Nephron (organoid): ENCODE results near the gene CDC42EP4.

Experiments
- H3K27ac Mint-ChIP-seq, 3 experiments: 2 replicates each; pipeline ENCODE4 v1.8.0; 2020; ENCODE audit warnings: mixed read lengths in 3 of 3, mild to moderate bottlenecking in 2 of 3, moderate library complexity in 1 of 3
- H3K27me3 Mint-ChIP-seq: 2 replicates; pipeline ENCODE4 v1.8.0; 2021; ENCODE audit warnings: low read depth, mild to moderate bottlenecking, moderate library complexity, mixed read lengths
- H3K36me3 Mint-ChIP-seq: 2 replicates; pipeline ENCODE4 v1.8.0; 2020; ENCODE audit warnings: low read depth, mixed read lengths
- H3K4me1 Mint-ChIP-seq: 2 replicates; pipeline ENCODE4 v1.8.0; 2020; ENCODE audit warnings: mixed read lengths
- H3K4me3 Mint-ChIP-seq, 3 experiments: 2 replicates each; pipeline ENCODE4 v1.8.0; 2020; ENCODE audit warnings: mild to moderate bottlenecking in 3 of 3, mixed read lengths in 3 of 3, moderate library complexity in 2 of 3
- H3K9me3 Mint-ChIP-seq: 2 replicates; pipeline ENCODE4 v1.8.0; 2020; ENCODE audit warnings: mixed read lengths
- TF ChIP-seq, protein P1 (sequence below), 3 experiments: fragments of 200-600 bp; sonication (generic); IDR thresholded peaks; one replicate each; pipeline ENCODE4 v1.5.0; 2021; ENCODE audit warnings: antibody characterized with exemption in 3 of 3; ENCODE audit not compliant: unreplicated experiment in 3 of 3

CDC42EP4 gene

DNA sequence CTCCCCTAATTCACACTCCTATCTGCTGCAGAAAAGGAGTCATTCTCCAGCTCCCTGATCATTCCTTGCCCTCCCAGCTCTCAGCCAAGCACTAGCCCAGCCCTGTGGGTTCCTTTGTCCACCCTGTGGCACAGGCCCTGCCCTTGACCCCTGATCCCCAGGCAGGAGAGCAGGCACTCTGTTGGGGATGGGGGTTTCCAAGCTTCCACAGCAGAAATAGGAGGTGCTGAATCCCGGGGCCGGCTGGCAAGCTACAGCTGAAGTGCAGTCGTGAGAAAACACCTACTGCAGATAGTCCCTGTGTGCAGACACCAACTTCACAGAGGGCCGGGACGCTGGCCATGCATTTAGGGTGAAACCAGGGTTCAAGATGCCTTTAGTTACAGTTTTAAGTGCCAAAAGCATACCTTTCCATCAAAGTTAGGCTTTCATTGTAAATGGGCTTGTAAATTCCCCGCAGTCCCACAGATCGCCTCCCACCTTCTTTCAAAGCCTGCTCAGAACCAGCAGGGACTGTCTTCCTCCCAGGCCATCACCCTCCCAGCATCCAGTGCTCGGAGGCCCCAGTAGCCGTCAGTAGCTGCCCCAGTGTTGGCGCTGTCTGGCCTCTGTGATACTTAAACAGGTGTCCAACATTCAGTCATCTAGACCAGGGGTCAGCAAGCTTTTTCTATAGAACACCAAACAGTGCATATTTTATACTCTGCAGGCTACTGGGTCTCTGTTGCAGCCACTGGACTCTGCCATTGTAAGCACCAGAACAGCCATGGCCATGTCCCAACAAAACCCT lies 60.8 kb downstream of the CDC42EP4 start:
- H3K9me3 Mint-ChIP-seq = no peaks in the 10 kb centered on the region
- H3K27ac Mint-ChIP-seq = no peak overlapping the region
- no peak overlapping the region for H3K4me3 Mint-ChIP-seq
- peaks cover 9% of the 10 kb centered on the region for H3K27me3 Mint-ChIP-seq
- peaks cover 50% of the 10 kb centered on the region for H3K4me1 Mint-ChIP-seq
- H3K36me3 Mint-ChIP-seq = peaks cover 21% of the 10 kb centered on the region
- TF ChIP-seq, protein P1, sequence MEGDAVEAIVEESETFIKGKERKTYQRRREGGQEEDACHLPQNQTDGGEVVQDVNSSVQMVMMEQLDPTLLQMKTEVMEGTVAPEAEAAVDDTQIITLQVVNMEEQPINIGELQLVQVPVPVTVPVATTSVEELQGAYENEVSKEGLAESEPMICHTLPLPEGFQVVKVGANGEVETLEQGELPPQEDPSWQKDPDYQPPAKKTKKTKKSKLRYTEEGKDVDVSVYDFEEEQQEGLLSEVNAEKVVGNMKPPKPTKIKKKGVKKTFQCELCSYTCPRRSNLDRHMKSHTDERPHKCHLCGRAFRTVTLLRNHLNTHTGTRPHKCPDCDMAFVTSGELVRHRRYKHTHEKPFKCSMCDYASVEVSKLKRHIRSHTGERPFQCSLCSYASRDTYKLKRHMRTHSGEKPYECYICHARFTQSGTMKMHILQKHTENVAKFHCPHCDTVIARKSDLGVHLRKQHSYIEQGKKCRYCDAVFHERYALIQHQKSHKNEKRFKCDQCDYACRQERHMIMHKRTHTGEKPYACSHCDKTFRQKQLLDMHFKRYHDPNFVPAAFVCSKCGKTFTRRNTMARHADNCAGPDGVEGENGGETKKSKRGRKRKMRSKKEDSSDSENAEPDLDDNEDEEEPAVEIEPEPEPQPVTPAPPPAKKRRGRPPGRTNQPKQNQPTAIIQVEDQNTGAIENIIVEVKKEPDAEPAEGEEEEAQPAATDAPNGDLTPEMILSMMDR (IDR thresholded peaks at IDR 0.05; ENCODE audit: unreplicated experiment in 3 of 3) = no peak

DNA sequence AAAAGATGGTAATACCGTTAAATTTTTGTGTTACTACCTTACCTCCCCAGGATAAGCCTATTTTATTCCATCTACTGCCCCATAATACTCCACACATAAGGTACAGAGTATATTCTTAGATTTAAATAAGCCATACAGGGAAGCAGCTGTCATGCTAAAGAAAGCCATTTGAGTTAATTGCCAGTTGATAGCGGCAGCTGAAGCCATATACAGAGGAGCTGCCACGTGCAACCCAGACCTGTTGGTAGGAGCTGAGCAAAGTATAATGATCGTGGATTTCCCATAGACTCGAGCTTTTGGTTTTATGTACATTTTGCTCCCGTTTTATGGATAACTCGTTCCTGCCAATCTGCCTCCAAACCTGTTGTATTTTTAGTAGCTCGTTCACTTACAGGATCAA lies 62.1 kb downstream of the CDC42EP4 start:
- peak overlapping the region in 2 of 3 experiments; percentile 32 to 39 for H3K27ac Mint-ChIP-seq
- peak overlapping the region in 1 of 3 experiments; percentile 45 for H3K4me3 Mint-ChIP-seq
- peaks cover 9% of the 10 kb centered on the region for H3K27me3 Mint-ChIP-seq

DNA sequence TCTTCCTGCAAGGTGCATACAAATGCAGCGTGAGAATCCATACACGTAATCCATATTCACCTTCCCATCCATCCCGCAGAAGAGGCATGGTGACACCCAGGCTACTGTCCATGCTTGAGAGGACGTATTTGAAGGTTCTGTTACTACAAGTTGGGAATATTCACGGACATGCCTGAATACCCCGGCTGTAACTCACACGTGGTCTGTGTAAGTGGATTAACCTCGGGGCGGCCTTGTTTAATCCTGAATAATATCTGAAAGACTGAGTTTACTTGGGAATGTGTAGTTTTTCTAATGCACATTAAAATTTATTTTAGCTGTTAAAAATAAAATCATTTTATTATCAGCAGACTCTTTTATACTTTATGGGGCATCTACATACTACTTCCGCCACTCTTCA lies 63.3 kb downstream of the CDC42EP4 start:
- Mint-ChIP-seq H3K4me3 (no peak overlapping the region), H3K36me3 (peaks cover 38% of the 10 kb centered on the region), H3K9me3 (no peaks in the 10 kb centered on the region), H3K4me1 (peaks cover 45% of the 10 kb centered on the region), H3K27ac (peak overlapping the region in 1 of 3 experiments; percentile 4), H3K27me3 (peaks cover 9% of the 10 kb centered on the region)
- TF ChIP-seq, protein P1 (IDR thresholded peaks at IDR 0.05; ENCODE audit: unreplicated experiment in 3 of 3) = no peak

More for the DNA sequence above, 62.1 kb downstream of the CDC42EP4 start:
- TF ChIP-seq, protein P1 (IDR thresholded peaks at IDR 0.05; ENCODE audit: unreplicated experiment in 3 of 3) = no peak
- H3K4me1 Mint-ChIP-seq = peaks cover 45% of the 10 kb centered on the region
- peaks cover 32% of the 10 kb centered on the region for H3K36me3 Mint-ChIP-seq
- H3K9me3 Mint-ChIP-seq = no peaks in the 10 kb centered on the region

DNA sequence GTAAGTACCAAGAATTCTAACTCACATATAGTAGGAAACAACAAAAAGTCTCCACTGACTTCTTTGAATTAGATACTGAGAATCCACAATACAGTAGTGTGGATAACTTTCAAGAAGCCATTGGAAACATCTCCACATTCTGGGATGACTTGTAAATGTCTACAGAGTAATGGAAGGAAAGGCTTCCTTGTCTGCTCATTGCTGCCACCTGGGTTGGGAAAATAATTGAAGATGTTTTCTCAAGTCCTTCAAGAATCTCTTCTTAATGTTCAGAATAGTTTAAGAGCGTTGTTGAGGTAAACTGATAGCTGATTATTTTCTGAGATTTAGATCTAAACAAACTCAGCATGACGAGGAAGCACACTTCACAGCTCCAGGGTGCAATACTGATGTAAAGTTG lies 64.1 kb downstream of the CDC42EP4 start:
- TF ChIP-seq, protein P1 (IDR thresholded peaks at IDR 0.05; ENCODE audit: unreplicated experiment in 3 of 3) = peak in 1 of 3 experiments; percentile 32
- Mint-ChIP-seq H3K4me1 (peaks cover 45% of the 10 kb centered on the region), H3K27me3 (peaks cover 5% of the 10 kb centered on the region), H3K4me3 (no peak overlapping the region), H3K36me3 (peaks cover 42% of the 10 kb centered on the region), H3K27ac (no peak overlapping the region), H3K9me3 (no peaks in the 10 kb centered on the region)

DNA sequence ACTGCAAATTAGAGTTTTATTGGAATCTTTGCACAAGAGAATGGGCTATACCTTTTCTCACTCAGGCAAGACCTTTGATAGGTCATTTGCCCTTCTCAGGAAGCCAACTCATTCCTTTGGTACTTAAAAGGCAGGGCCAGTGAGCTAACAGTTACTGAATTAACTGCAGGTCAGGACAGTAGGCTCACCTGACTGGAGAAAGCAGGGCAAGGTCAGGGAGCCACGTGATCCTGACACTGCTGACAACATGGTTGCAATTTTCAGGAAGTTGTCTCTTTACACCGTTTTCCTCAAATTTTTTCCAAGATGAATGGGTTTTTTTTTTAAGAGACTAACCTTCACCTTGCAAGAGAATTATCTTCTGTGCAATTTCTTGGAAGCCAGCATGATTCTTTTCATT lies 71.2 kb downstream of the CDC42EP4 start:
- H3K27me3 Mint-ChIP-seq = no peaks in the 10 kb centered on the region
- H3K4me3 Mint-ChIP-seq = no peak overlapping the region
- TF ChIP-seq, protein P1 (IDR thresholded peaks at IDR 0.05; ENCODE audit: unreplicated experiment in 3 of 3) = no peak
- no peak overlapping the region for H3K27ac Mint-ChIP-seq
- H3K4me1 Mint-ChIP-seq = peaks cover 21% of the 10 kb centered on the region
- no peaks in the 10 kb centered on the region for H3K9me3 Mint-ChIP-seq
- H3K36me3 Mint-ChIP-seq = peaks cover 67% of the 10 kb centered on the region

DNA sequence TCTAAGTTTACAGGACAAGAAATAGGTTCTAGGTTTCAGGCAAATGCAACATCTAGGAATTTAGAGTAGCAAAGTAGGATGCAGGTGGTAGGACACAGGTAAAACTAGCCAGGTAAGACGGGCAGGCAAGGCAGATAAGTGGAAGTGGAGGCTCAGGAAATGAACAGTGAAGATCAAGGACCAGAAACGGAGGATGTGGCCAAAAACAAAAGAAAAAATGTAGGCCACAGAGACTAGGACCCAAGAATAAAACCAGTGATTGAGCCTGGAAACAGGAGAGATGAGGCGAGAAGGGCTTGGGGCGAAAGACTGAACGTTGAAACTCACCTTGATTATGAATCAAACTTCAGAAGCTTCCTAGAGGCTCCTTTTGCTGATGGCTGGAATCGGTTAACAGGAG lies 74.1 kb downstream of the CDC42EP4 start:
- peaks cover 31% of the 10 kb centered on the region for H3K4me1 Mint-ChIP-seq
- peaks cover 57% of the 10 kb centered on the region for H3K36me3 Mint-ChIP-seq
- TF ChIP-seq, protein P1 (IDR thresholded peaks at IDR 0.05; ENCODE audit: unreplicated experiment in 3 of 3) = no peak
- no peaks in the 10 kb centered on the region for H3K9me3 Mint-ChIP-seq
- peak overlapping the region in 1 of 3 experiments; percentile 5 for H3K27ac Mint-ChIP-seq
- H3K4me3 Mint-ChIP-seq = no peak overlapping the region
- no peaks in the 10 kb centered on the region for H3K27me3 Mint-ChIP-seq
